HG03064 (cell line): Measurements from ENCODE around the gene RSRP1.

Experiments
- ATAC-seq: cut with Tn5 transposase; IDR thresholded peaks from one replicate; pipeline ENCODE4 v1.9.1; 2021; ENCODE audit warnings: low read depth; ENCODE audit not compliant: unreplicated experiment

Gene RSRP1

GRCh38 chr1:25194572-25195020, 52.7 kb downstream of the RSRP1 start:
- no peak for ATAC-seq

GRCh38 chr1:25194054-25194453, 53.2 kb downstream of the RSRP1 start:
- no peak for ATAC-seq

GRCh38 chr1:25193229-25193628, 54.0 kb downstream of the RSRP1 start:
- no peak for ATAC-seq
